ENCODE data around the gene MMP17. TPM values are rescaled to one million over a fixed set of nuclear protein-coding genes. Genes with fewer than 3 reads are reported as not detected.

The MMP17 gene
- total and polyA plus RNA-seq, 9 donors, result 0.78 to 15.6 (median 13.3) TPM

GRCh38 chr12:131800594-131801135, 27.5 kb upstream of the MMP17 start:
- intact Hi-C loops (cut with DNase I), result no loop called here
- no peak for TF ChIP-seq POLR2A (IDR thresholded peaks at IDR 0.05)
- TF ChIP-seq EP300 (IDR thresholded peaks at IDR 0.05), result no peak
- TF ChIP-seq CTCF (IDR thresholded peaks at IDR 0.05), result no peak
- WGBS, 3 donors, result 82 to 87% (median 86%) methylated on average over 20 of the region's 20 CpGs
- DNase-seq, result no peak
- Histone ChIP-seq H3K9me3 (no peaks in the 10 kb centered on the region), H3K27ac (no peak overlapping the region), H3K4me1 (ENCODE audit: insufficient read depth) (peaks cover 3% of the 10 kb centered on the region), H3K27me3 (no peaks in the 10 kb centered on the region), H3K36me3 (no peaks in the 10 kb centered on the region), H3K4me3 (no peak overlapping the region)

GRCh38 chr12:131801254-131801866, 26.8 kb upstream of the MMP17 start:
- intact Hi-C loops (cut with DNase I), result no loop called here
- Histone ChIP-seq H3K4me3 (no peak overlapping the region), H3K36me3 (no peaks in the 10 kb centered on the region), H3K9me3 (no peaks in the 10 kb centered on the region), H3K27me3 (no peaks in the 10 kb centered on the region), H3K27ac (no peak overlapping the region), H3K4me1 (ENCODE audit: insufficient read depth) (peaks cover 3% of the 10 kb centered on the region)
- TF ChIP-seq EP300 (IDR thresholded peaks at IDR 0.05) (no peak), POLR2A (IDR thresholded peaks at IDR 0.05) (no peak), CTCF (IDR thresholded peaks at IDR 0.05) (no peak)
- no peak for DNase-seq
- WGBS, 3 donors, result 70 to 76% (median 73%) methylated on average over 27 to 35 of the region's 35 CpGs

- H3K4me1 ChIP-seq (ENCODE audit: insufficient read depth), result peaks cover 3% of the 10 kb centered on the region
- no peak for TF ChIP-seq POLR2A (IDR thresholded peaks at IDR 0.05)
- no peak for TF ChIP-seq CTCF (IDR thresholded peaks at IDR 0.05)
- no peak for TF ChIP-seq EP300 (IDR thresholded peaks at IDR 0.05)
- DNase-seq, result peak in 2 of 5 donors; percentile 50 to 64
- H3K27ac ChIP-seq, result peak overlapping the region; percentile 13 to 49
- intact Hi-C loops (cut with DNase I), result no loop called here
- 4 to 5% (median 5%) methylated on average over 11 of the region's 11 CpGs for WGBS, 3 donors
- H3K9me3 ChIP-seq, result no peaks in the 10 kb centered on the region
- H3K4me3 ChIP-seq, result no peak overlapping the region
- H3K27me3 ChIP-seq, result no peaks in the 10 kb centered on the region
- no peaks in the 10 kb centered on the region for H3K36me3 ChIP-seq
Measured at GRCh38 chr12:131803961-131804521, 24.2 kb upstream of the MMP17 start.

- Histone ChIP-seq H3K4me3 (no peak overlapping the region), H3K27ac (no peak overlapping the region), H3K9me3 (no peaks in the 10 kb centered on the region), H3K4me1 (ENCODE audit: insufficient read depth) (peaks cover 3% of the 10 kb centered on the region), H3K27me3 (no peaks in the 10 kb centered on the region), H3K36me3 (no peaks in the 10 kb centered on the region)
- WGBS, 3 donors, result 48 to 65% (median 60%) methylated on average over 5 of the region's 5 CpGs
- no peak for TF ChIP-seq POLR2A (IDR thresholded peaks at IDR 0.05)
- no peak for TF ChIP-seq CTCF (IDR thresholded peaks at IDR 0.05)
- TF ChIP-seq EP300 (IDR thresholded peaks at IDR 0.05), result no peak
- intact Hi-C loops (cut with DNase I), result no loop called here
- DNase-seq, result no peak
Measured at GRCh38 chr12:131805421-131805820, 22.8 kb upstream of the MMP17 start.

Data from ovary (tissue), 9 donors.